ENCODE measurements around the gene DYNLT5.

DNA sequence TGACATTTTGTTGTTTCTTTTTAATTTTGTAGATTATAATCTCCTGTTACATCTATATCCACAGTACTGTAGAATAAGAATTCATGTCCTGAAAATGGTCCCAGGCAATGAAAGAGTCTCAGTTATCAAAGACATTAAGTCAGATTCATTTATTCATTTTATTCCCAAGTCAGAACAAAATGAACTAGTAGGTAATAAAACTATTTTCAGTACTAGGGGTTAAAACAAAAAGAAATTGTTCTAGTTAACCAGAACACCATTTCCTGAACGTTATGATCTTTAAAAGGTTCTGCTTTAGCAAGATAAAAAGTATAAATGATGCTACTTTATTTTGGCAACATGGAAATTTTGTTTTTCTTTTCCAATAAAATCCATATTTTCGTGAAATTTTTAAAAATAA is 6.8 kb upstream of the DYNLT5 start:
- TF ChIP-seq CTCF (conservative IDR thresholded peaks at IDR 0.05; ENCODE audit: low read depth, low read length) (no peak), EZH2phosphoT487 (IDR thresholded peaks at IDR 0.05; ENCODE audit: borderline replicate concordance, low read length) (no peak), EZH2 (IDR thresholded peaks at IDR 0.05; ENCODE audit: low read length, unreplicated experiment) (no peak)
